HepG2 (cell line): ENCODE results near the gene AKAP6. TPM values are rescaled to one million over a fixed set of nuclear protein-coding genes. Genes with fewer than 3 reads are reported as not detected.

Experiments
- ATAC-seq: fragments of 200-7000 bp; cut with Tn5 transposase; 3 replicates; pipeline ENCODE4 v1.9.1; 2020; ENCODE audit warnings: mild to moderate bottlenecking, moderate library complexity
- BruUV-seq: library from RNA; stranded (reverse); fragments of 400-500 nt; replicated peaks from 2 replicates; lab custom pipeline; 2021; lab: Mats Ljungman, UMichigan
- CTCF ChIA-PET: fragments of 300-600 bp; formaldehyde crosslinking; extraction: SDS; loops from one replicate; lab custom pipeline; 2021; ENCODE audit warnings: low total read pairs, inconsistent platforms, low intra/inter-chr PET ratio; lab: Yijun Ruan, JAX
- POLR2A ChIA-PET: fragments of 350-600 bp; sonication (Branson Sonifier 250); formaldehyde crosslinking; loops from one replicate; lab custom pipeline; 2020; ENCODE audit warnings: antibody characterized with exemption, inconsistent platforms; lab: Yijun Ruan, JAX
- DNase-seq: peaks from one replicate; pipeline ENCODE4 v3.0.0-alpha.2; 2015; ENCODE audit warnings: low spot score
- FAIRE-seq: peaks from 3 replicates; lab custom pipeline; 2011; peaks lifted over from hg19 to GRCh38; lab: Jason Lieb, UNC
- H2AFZ ChIP-seq: one replicate; pipeline ENCODE4 v1.6.1; 2011; ENCODE audit warnings: low read length, inconsistent platforms
- H3K27ac ChIP-seq: fragments of 300-600 bp; 3 replicates; pipeline ENCODE4 v1.8.0; 2011; ENCODE audit warnings: mixed run types, mild to moderate bottlenecking, mixed read lengths, low read length, inconsistent platforms; ENCODE audit not compliant: insufficient read depth; ENCODE audit errors: extremely low read length
- H3K27me3 ChIP-seq, 2 experiments: fragments of 200-600 bp in 1 of 2; 2 replicates in 1 of 2; 3 replicates in 1 of 2; pipeline versions ENCODE4 v1.6.0 to v1.8.0; 2011; ENCODE audit warnings: low read length in 2 of 2, mild to moderate bottlenecking in 2 of 2, moderate library complexity in 2 of 2, inconsistent platforms in 1 of 2; ENCODE audit not compliant: insufficient read depth in 2 of 2, control insufficient read depth in 1 of 2
- H3K36me3 ChIP-seq, 2 experiments: fragments of 200-600 bp in 1 of 2; replicated peaks in 1 of 2; 2 replicates in 1 of 2; 3 replicates in 1 of 2; pipeline versions ENCODE4 v1.5.1 to v1.8.0; 2011; ENCODE audit warnings: low read length in 2 of 2, inconsistent platforms in 1 of 2; ENCODE audit not compliant: insufficient read depth in 2 of 2, control insufficient read depth in 1 of 2
- H3K4me1 ChIP-seq: 2 replicates; pipeline ENCODE4 v1.5.1; 2012; ENCODE audit warnings: low read length, inconsistent platforms; ENCODE audit not compliant: insufficient read depth
- H3K4me2 ChIP-seq: 2 replicates; pipeline ENCODE4 v1.6.0; 2011; ENCODE audit warnings: low read depth, low read length, inconsistent platforms
- H3K4me3 ChIP-seq, 3 experiments: fragments of 200-600 bp in 1 of 3; sonication (generic), shearing (Covaris generic) in 1 of 3; replicated peaks in 1 of 3; 2 replicates each; pipeline ENCODE4 v1.5.1; 2011 to 2016; ENCODE audit warnings: low read length in 3 of 3, inconsistent platforms in 2 of 3, low read depth in 2 of 3, mild to moderate bottlenecking in 2 of 3, control low read depth in 1 of 3, mixed read lengths in 1 of 3; ENCODE audit not compliant: insufficient read depth in 1 of 3
- H3K79me2 ChIP-seq: one replicate; pipeline ENCODE4 v1.6.1; 2011; ENCODE audit warnings: low read length, inconsistent platforms; ENCODE audit not compliant: insufficient read depth
- H3K9ac ChIP-seq: 2 replicates; pipeline ENCODE4 v1.6.0; 2011; ENCODE audit warnings: mild to moderate bottlenecking, low read depth, low read length, inconsistent platforms; ENCODE audit not compliant: insufficient read depth
- H3K9me3 ChIP-seq: 2 replicates; pipeline ENCODE4 v1.5.1; 2012; ENCODE audit warnings: mild to moderate bottlenecking, low read length
- H4K20me1 ChIP-seq: 2 replicates; pipeline ENCODE4 v1.6.0; 2011; ENCODE audit warnings: inconsistent platforms, mild to moderate bottlenecking, low read length, moderate library complexity; ENCODE audit not compliant: insufficient read depth
- ARNT ChIP-seq: fragments of 450-650 bp; IDR thresholded peaks from 2 replicates; pipeline ENCODE4 v1.6.1; 2017
- CREB1 ChIP-seq, 2 experiments: fragments of 450-650 bp in 1 of 2; IDR thresholded peaks; 2 replicates each; pipeline ENCODE4 v1.6.1; 2016 to 2017; ENCODE audit warnings: control low read depth in 1 of 2, mild to moderate bottlenecking in 1 of 2, missing compliant biosample characterization in 1 of 2, missing genetic modification characterization in 1 of 2
- ELF4 ChIP-seq: sonication (generic); formaldehyde crosslinking; IDR thresholded peaks from 2 replicates; pipeline ENCODE4 v1.5.0; 2020; ENCODE audit warnings: missing genetic modification reagents, mild to moderate bottlenecking, moderate library complexity, borderline replicate concordance
- GATA4 ChIP-seq: sonication (generic); IDR thresholded peaks from 2 replicates; pipeline ENCODE4 v1.6.1; 2016; ENCODE audit warnings: antibody characterized with exemption, low read depth, borderline replicate concordance
- HNF4A ChIP-seq: sonication (generic); formaldehyde crosslinking; IDR thresholded peaks from 2 replicates; pipeline ENCODE4 v1.4.0; 2020; ENCODE audit warnings: missing genetic modification reagents
- MTERF4 ChIP-seq: sonication (generic); formaldehyde crosslinking; IDR thresholded peaks from 2 replicates; pipeline ENCODE4 v1.8.0; 2023; ENCODE audit warnings: mild to moderate bottlenecking, missing genetic modification reagents
- RARG ChIP-seq: sonication (generic); formaldehyde crosslinking; IDR thresholded peaks from 2 replicates; pipeline ENCODE4 v1.4.0; 2020; ENCODE audit warnings: low read depth, mild to moderate bottlenecking, missing genetic modification reagents
- ZNF660 ChIP-seq: sonication (generic); formaldehyde crosslinking; IDR thresholded peaks from 2 replicates; pipeline ENCODE4 v1.5.1; 2020; ENCODE audit warnings: mild to moderate bottlenecking, low read depth, missing genetic modification reagents, borderline replicate concordance
- WGBS: methylation state at CpG from one replicate; pipeline ENCODE4 v1.1.6; 2017; ENCODE audit warnings: low lambda C conversion rate; 5-methylcytosine and 5-hydroxymethylcytosine counted together
- in situ Hi-C: cut with HindIII; loops from 2 replicates; pipeline ENCODE4 v1.10.0; 2017; ENCODE audit warnings: low pct_unique_long_range_greater_than_20kb; ENCODE audit not compliant: extremely low pct_ligation_motif_present
- intact Hi-C: fragments of 100-400 bp; cut with micrococcal nuclease; formaldehyde crosslinking; loops from one replicate; pipeline ENCODE4 v1.10.0; 2022; ENCODE audit not compliant: unreplicated experiment
- polyA plus RNA-seq, 8 experiments: library from polyadenylated mRNA; depleted of rRNA in 3 of 8; stranded (reverse) in 7 of 8; unstranded in 1 of 8; fragments of >200 nt; fragmentation: Illumina TruSeq in 4 of 8; extraction: Trizol in 4 of 8; gene quantifications; 2 replicates each; pipeline versions ENCODE4 v1.2.1 to v1.2.3, GENCODE V29; 2011 to 2016; ENCODE audit warnings: low read depth in 4 of 8, missing spikeins in 1 of 8, mixed read lengths in 1 of 8; ENCODE audit not compliant: insufficient read depth in 1 of 8
- total RNA-seq, 5 experiments: library from RNA; depleted of rRNA; stranded (reverse); fragments of >200 nt; fragmentation: Illumina TruSeq; extraction: Trizol; gene quantifications; 2 replicates each; pipeline ENCODE4 v1.2.3, GENCODE V29; 2016; ENCODE audit warnings: low read depth in 1 of 5
- TF ChIP-seq, protein P1 (sequence below): sonication (generic); formaldehyde crosslinking; IDR thresholded peaks from 2 replicates; pipeline ENCODE4 v1.4.0; 2020; ENCODE audit warnings: mild to moderate bottlenecking, low read depth, missing genetic modification reagents
- TF ChIP-seq, protein P2 (sequence below): sonication (generic); formaldehyde crosslinking; IDR thresholded peaks from 2 replicates; pipeline ENCODE4 v1.9.0; 2021; ENCODE audit warnings: missing genetic modification reagents, mild to moderate bottlenecking, borderline replicate concordance

AKAP6 gene
- total and polyA plus RNA-seq, 2 of the 13 experiments (the other 11 are each of a cell fraction or from before 2014, with no cell fraction given) = 1.4 TPM

GRCh38 chr14:32358781-32359180 lies 29.7 kb downstream of the AKAP6 start (continued):
- TF ChIP-seq, protein P1, sequence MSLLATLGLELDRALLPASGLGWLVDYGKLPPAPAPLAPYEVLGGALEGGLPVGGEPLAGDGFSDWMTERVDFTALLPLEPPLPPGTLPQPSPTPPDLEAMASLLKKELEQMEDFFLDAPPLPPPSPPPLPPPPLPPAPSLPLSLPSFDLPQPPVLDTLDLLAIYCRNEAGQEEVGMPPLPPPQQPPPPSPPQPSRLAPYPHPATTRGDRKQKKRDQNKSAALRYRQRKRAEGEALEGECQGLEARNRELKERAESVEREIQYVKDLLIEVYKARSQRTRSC (CRISPR knock-in tag) = no peak
- TF ChIP-seq ZNF660 (CRISPR knock-in tag) = no peak
- TF ChIP-seq ARNT = no peak
- no peak for TF ChIP-seq ELF4 (CRISPR knock-in tag)
- TF ChIP-seq HNF4A = no peak
- TF ChIP-seq, protein P2, sequence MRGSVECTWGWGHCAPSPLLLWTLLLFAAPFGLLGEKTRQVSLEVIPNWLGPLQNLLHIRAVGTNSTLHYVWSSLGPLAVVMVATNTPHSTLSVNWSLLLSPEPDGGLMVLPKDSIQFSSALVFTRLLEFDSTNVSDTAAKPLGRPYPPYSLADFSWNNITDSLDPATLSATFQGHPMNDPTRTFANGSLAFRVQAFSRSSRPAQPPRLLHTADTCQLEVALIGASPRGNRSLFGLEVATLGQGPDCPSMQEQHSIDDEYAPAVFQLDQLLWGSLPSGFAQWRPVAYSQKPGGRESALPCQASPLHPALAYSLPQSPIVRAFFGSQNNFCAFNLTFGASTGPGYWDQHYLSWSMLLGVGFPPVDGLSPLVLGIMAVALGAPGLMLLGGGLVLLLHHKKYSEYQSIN = no peak

DNA sequence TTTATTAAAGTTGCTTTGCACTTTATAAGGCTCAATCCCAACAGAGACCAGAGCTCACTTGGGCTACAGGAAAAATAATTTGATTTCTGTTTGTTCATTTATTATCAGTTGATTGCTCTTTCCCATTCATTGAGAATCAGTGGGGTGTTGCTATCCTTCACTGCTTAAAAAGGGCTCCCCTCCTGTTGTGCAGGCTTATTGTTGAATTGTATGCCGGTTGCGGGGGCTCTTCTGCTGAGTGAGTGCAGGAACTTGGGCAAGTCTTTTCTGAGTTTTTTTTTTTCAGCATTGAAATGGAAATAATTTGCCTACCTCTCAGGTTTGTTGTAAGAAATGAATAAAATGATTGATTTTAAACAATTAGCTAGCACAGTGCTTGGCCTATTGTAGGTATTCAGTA lies 32.6 kb downstream of the AKAP6 start:
- no peaks in the 10 kb centered on the region for H3K36me3 ChIP-seq
- H3K4me2 ChIP-seq = no peak overlapping the region
- no peak for TF ChIP-seq RARG
- TF ChIP-seq MTERF4 (CRISPR knock-in tag) = no peak
- TF ChIP-seq CREB1 (IDR thresholded peaks at IDR 0.05) = no peak
- TF ChIP-seq CREB1 (CRISPR knock-in tag; IDR thresholded peaks at IDR 0.05) = no peak
- no peak for TF ChIP-seq GATA4
- DNase-seq (no peak), FAIRE-seq (no peak), ATAC-seq (no peak)
- no peak overlapping the region for H3K9ac ChIP-seq
- in situ Hi-C loops = no loop called here
- H4K20me1 ChIP-seq = no peaks in the 10 kb centered on the region
- H3K4me1 ChIP-seq = no peaks in the 10 kb centered on the region
- H3K4me3 ChIP-seq = no peak overlapping the region
- ChIA-PET POLR2A (no interaction called here), CTCF (no interaction called here)
- no TSS peak for BruUV-seq
- no peaks in the 10 kb centered on the region for H3K79me2 ChIP-seq
- H3K27me3 ChIP-seq = no peaks in the 10 kb centered on the region
- no peaks in the 10 kb centered on the region for H3K9me3 ChIP-seq
- intact Hi-C loops = no loop called here
- no peak overlapping the region for H3K27ac ChIP-seq
- H2AFZ ChIP-seq = no peak overlapping the region
- WGBS = 59% methylated on average over 2 of the region's 2 CpGs
